ENCODE data around the gene SLC43A2. TPM values are rescaled to one million over a fixed set of nuclear protein-coding genes. Genes with fewer than 3 reads are reported as not detected.

SLC43A2 gene
- total RNA-seq, 2 experiments from 2014 or later, result 2.1 to 2.5 TPM

DNA sequence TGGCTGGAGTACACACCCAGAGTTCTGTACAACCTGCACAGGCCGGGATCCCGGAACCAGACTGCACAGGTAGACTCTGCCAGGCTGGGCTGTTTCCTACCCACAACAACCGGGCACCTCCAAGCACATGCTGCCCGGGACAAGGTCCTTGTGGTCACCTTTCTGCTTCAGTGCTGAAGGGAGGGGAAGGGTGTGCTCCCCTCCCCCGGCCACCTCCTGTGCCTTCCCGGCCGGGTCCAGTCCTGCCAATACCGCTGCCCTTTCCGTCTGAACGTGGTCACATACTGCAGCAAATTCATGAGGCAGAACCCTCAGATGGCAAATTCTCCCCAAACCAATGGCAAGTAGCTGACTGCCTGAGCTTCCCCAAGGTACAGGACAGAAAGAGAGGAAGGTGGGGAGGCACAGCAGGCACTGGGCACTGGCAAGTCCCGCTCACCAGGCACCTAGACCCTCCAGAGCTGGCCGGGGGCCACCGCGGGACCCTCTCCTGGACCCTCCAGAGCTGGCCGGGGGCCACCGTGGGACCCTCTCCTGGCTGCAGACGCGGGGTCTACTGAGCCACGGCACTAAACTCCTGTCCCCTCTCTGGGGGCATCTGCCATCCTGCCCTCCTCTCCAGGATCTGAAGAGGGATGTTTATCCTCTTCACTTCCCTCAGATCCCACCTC, 22.8 kb downstream of the SLC43A2 start:
- H3K27ac Mint-ChIP-seq, result no peak overlapping the region
- H3K36me3 Mint-ChIP-seq, result no peaks in the 10 kb centered on the region
- peaks cover 5% of the 10 kb centered on the region for H3K4me1 Mint-ChIP-seq
- no peak for ATAC-seq (ENCODE audit: low read depth)
- no peaks in the 10 kb centered on the region for H3K27me3 Mint-ChIP-seq
- POLR2A ChIA-PET, result no interaction called here
- no peak for DNase-seq
- peaks cover 4% of the 10 kb centered on the region for H3K9me3 Mint-ChIP-seq
- no peak overlapping the region for H3K4me3 Mint-ChIP-seq

DNA sequence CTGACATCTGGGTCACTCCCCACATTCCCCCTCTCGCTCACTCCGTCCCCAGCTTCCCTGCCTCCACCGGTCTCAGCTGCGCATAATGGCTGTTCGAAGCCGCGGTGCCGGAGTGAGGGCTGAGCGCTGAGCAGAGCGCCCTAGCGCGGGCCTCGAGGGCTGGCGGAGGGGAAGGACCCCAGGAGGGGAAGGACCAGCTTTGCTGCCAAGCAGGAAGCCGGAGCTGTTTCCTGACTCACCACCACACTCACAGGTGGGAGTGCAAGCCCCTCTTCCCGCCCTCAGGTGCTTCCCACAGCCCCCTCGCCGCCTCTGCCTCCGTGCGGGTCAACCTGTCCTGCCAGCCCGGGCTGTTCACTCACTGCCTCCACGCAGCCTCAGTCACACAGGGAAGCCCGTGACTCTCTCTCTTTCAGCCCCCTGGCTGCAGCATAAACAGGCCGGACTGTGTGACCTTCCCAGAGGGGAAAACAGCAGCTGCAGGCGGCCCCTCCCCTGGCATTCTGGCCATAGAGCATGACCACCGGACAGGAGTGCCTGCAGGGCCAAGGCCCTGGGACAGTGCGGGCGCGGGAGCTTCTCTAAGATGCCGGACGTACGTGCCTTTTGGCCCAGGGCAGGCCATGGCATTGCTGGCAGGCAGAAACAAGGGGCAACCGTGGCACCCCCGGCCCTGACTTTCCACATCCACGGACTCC, 23.7 kb downstream of the SLC43A2 start:
- POLR2A ChIA-PET, result no interaction called here
- DNase-seq, result no peak
- Mint-ChIP-seq H3K36me3 (no peaks in the 10 kb centered on the region), H3K9me3 (peaks cover 4% of the 10 kb centered on the region), H3K27ac (no peak overlapping the region), H3K4me1 (peaks cover 5% of the 10 kb centered on the region), H3K27me3 (no peaks in the 10 kb centered on the region), H3K4me3 (no peak overlapping the region)
- ATAC-seq (ENCODE audit: low read depth), result no peak

DNA sequence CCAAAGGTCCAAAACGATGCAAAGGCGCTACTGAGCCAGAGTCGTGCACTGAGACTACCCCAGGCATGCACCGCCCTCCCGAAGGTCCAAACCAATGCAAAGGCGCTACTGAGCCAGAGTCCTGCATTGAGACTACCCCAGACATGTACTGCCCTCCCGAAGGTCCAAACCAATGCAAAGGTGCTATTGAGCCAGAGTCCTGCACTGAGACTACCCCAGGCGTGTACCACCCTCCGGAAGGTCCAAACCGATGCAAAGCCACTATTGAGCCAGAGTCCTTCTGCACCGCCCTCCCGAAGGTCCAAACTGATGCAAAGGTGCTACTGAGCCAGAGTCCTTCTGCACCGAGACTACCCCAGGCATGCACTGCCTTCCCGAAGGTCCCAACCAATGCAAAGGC, 27.1 kb downstream of the SLC43A2 start:
- no peaks in the 10 kb centered on the region for H3K4me1 Mint-ChIP-seq
- no peak overlapping the region for H3K27ac Mint-ChIP-seq
- H3K9me3 Mint-ChIP-seq, result peaks cover 4% of the 10 kb centered on the region
- no peak for DNase-seq
- ATAC-seq (ENCODE audit: low read depth), result no peak
- no peak overlapping the region for H3K4me3 Mint-ChIP-seq
- no peaks in the 10 kb centered on the region for H3K27me3 Mint-ChIP-seq
- POLR2A ChIA-PET, result no interaction called here
- no peaks in the 10 kb centered on the region for H3K36me3 Mint-ChIP-seq

- no peak for ATAC-seq (ENCODE audit: low read depth)
- H3K4me1 Mint-ChIP-seq, result no peaks in the 10 kb centered on the region
- no peak overlapping the region for H3K4me3 Mint-ChIP-seq
- H3K36me3 Mint-ChIP-seq, result no peaks in the 10 kb centered on the region
- no peak for DNase-seq
- POLR2A ChIA-PET, result no interaction called here
- H3K9me3 Mint-ChIP-seq, result peaks cover 4% of the 10 kb centered on the region
- H3K27ac Mint-ChIP-seq, result no peak overlapping the region
- no peaks in the 10 kb centered on the region for H3K27me3 Mint-ChIP-seq
These were observed 30.1 kb downstream of the SLC43A2 start for GRCh38 chr17:1598399-1599095.

- DNase-seq (no peak), ATAC-seq (ENCODE audit: low read depth) (no peak)
- peak overlapping the region; percentile 25 for H3K27ac Mint-ChIP-seq
- POLR2A ChIA-PET, result no interaction called here
- no peaks in the 10 kb centered on the region for H3K36me3 Mint-ChIP-seq
- peaks cover 3% of the 10 kb centered on the region for H3K4me1 Mint-ChIP-seq
- H3K27me3 Mint-ChIP-seq, result no peaks in the 10 kb centered on the region
- no peak overlapping the region for H3K4me3 Mint-ChIP-seq
- peaks cover 4% of the 10 kb centered on the region for H3K9me3 Mint-ChIP-seq
These were observed 30.7 kb downstream of the SLC43A2 start for GRCh38 chr17:1597861-1598342.

DNA sequence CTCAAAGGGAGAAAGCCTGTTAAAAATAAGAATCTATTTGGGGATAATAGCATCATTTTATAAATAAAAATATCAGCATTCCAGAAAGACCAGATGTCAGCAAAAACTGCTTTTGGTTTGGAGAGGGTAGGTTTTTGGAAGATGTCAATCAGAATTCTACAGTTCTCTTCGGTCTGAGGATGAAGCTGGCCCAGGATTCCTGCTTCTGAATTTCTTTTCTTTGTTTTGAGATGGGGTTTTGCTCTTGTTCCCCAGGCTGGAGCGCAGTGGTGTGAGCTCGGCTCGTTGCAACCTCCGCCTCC, 35.1 kb downstream of the SLC43A2 start:
- no peak overlapping the region for H3K27ac Mint-ChIP-seq
- DNase-seq, result no peak
- H3K4me3 Mint-ChIP-seq, result no peak overlapping the region

GRCh38 chr17:1592751-1593629, 35.6 kb downstream of the SLC43A2 start:
- no peak overlapping the region for H3K27ac Mint-ChIP-seq
- no peaks in the 10 kb centered on the region for H3K27me3 Mint-ChIP-seq
- ATAC-seq (ENCODE audit: low read depth) (peak; percentile 38), DNase-seq (no peak)
- H3K9me3 Mint-ChIP-seq, result no peaks in the 10 kb centered on the region
- POLR2A ChIA-PET, result no interaction called here
- H3K4me1 Mint-ChIP-seq, result peaks cover 7% of the 10 kb centered on the region
- H3K4me3 Mint-ChIP-seq, result no peak overlapping the region
- no peaks in the 10 kb centered on the region for H3K36me3 Mint-ChIP-seq

More for the DNA sequence above, 35.1 kb downstream of the SLC43A2 start:
- Mint-ChIP-seq H3K9me3 (no peaks in the 10 kb centered on the region), H3K4me1 (peaks cover 7% of the 10 kb centered on the region), H3K27me3 (no peaks in the 10 kb centered on the region), H3K36me3 (no peaks in the 10 kb centered on the region)
- no peak for ATAC-seq (ENCODE audit: low read depth)
- POLR2A ChIA-PET, result no interaction called here

GRCh38 chr17:1591474-1592090, 37.1 kb downstream of the SLC43A2 start:
- Mint-ChIP-seq H3K4me1 (peaks cover 7% of the 10 kb centered on the region), H3K4me3 (no peak overlapping the region), H3K27me3 (no peaks in the 10 kb centered on the region), H3K36me3 (no peaks in the 10 kb centered on the region), H3K9me3 (no peaks in the 10 kb centered on the region), H3K27ac (no peak overlapping the region)
- POLR2A ChIA-PET, result no interaction called here
- DNase-seq (no peak), ATAC-seq (ENCODE audit: low read depth) (no peak)

GRCh38 chr17:1590747-1591473, 37.7 kb downstream of the SLC43A2 start:
- no peak overlapping the region for H3K27ac Mint-ChIP-seq
- ATAC-seq (ENCODE audit: low read depth) (no peak), DNase-seq (no peak)
- H3K4me1 Mint-ChIP-seq, result peaks cover 7% of the 10 kb centered on the region
- no peaks in the 10 kb centered on the region for H3K36me3 Mint-ChIP-seq
- no peaks in the 10 kb centered on the region for H3K9me3 Mint-ChIP-seq
- no peaks in the 10 kb centered on the region for H3K27me3 Mint-ChIP-seq
- POLR2A ChIA-PET, result no interaction called here
- no peak overlapping the region for H3K4me3 Mint-ChIP-seq

GRCh38 chr17:1590029-1590746, 38.4 kb downstream of the SLC43A2 start:
- Mint-ChIP-seq H3K27me3 (no peaks in the 10 kb centered on the region), H3K4me1 (peaks cover 7% of the 10 kb centered on the region), H3K36me3 (no peaks in the 10 kb centered on the region), H3K4me3 (no peak overlapping the region), H3K9me3 (no peaks in the 10 kb centered on the region), H3K27ac (no peak overlapping the region)
- POLR2A ChIA-PET, result no interaction called here
- ATAC-seq (ENCODE audit: low read depth), result no peak
- no peak for DNase-seq

DNA sequence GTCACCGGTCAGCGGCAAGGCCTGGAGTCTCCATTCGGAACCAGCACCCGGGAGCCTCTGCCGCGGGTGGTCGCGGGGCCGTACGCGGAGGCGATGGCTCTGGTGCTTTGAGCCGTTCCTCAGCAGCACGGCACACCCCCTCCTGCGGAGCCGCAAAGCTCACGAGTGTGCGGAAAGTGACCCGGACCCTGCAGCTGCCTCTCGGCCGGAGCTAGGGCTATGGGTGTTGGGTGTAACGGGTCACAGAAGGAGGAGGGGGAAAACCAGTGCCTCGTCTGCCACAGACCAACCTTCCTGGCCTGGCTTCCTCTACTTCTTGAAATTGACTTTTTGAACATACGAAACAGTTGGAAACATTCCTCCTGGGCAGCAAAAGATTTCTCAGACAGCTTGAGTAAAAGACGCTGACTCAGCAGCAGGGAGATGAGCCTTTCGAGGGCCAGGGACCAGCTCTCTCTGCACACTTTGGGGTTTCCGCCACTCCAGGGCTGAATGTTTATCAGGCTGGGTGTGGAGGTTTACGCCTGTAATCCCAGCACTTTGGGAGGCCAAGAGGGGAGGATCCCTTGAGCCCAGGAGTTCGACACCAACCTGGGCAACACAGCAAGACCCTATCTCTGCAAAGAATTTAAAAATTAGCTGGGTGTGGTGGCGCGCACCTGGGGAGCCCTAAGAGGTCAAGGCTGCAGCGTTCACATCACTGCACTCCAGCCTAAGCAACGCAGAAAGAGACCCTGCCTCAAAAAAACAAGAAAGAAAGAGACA, 39.6 kb downstream of the SLC43A2 start:
- no peak for DNase-seq
- Mint-ChIP-seq H3K9me3 (no peaks in the 10 kb centered on the region), H3K4me3 (no peak overlapping the region), H3K27me3 (no peaks in the 10 kb centered on the region), H3K36me3 (no peaks in the 10 kb centered on the region), H3K4me1 (peaks cover 7% of the 10 kb centered on the region), H3K27ac (no peak overlapping the region)
- no peak for ATAC-seq (ENCODE audit: low read depth)
- POLR2A ChIA-PET, result interaction anchor here (0.7 kb wide), 1 partner anchor 255 kb away, joined by 3 read pairs; no protein-coding TSS in a partner anchor

Data from activated naive CD8-positive, alpha-beta T cell treated with anti-CD3 and anti-CD28 coated beads, Interleukin-2, amount 10 ng/mL, durations not matched to agents 7 days and 5 days (primary cell).